DMS53 treated with DMSO at 0.1 percent for 48 hours (cell line): ENCODE results near the gene BTBD9.

ENCODE experiments used
- DNase-seq: peaks from one replicate; lab custom pipeline; 2025; ENCODE audit not compliant: unreplicated experiment; lab: John Stamatoyannopoulos, UW

The BTBD9 gene

DNA sequence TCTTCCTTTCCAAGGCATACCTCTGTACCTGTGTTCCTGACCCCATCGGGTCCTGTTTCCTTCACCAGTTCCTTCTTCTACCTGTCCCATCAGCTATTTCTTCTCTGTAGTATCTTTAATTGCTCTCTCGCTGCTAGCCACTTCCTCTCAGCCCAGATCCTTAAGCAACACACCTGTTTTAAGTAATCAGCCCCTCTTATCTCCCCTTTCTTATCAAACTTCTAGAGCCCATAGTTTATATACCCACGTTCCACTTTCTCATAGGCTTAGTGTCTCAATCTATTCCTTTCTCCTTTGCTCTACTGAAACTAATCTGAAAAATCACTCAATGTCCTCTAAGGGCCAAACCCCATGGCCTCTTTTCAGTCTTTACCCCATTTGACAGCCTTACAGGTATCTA, 239.6 kb downstream of the BTBD9 start:
- no peak for DNase-seq

DNA sequence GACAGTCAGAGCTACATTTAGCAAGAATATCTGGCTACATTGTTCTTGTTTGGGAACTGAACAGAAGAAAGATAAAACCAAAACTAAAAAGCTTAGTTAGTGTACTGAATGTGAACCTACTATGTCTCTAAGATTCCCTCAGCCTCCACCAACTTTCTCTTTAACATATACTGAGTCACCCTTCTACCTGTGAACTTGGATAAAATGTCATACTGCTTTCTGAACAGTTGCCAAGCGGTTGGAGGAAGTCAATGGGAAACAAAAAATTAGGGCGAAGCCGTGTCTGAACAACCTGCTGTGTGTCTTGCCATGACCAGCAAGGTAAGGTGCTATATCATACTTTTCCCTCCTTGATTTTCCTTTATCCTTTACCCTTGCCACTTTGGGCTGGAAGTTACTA, 243.5 kb downstream of the BTBD9 start:
- no peak for DNase-seq

DNA sequence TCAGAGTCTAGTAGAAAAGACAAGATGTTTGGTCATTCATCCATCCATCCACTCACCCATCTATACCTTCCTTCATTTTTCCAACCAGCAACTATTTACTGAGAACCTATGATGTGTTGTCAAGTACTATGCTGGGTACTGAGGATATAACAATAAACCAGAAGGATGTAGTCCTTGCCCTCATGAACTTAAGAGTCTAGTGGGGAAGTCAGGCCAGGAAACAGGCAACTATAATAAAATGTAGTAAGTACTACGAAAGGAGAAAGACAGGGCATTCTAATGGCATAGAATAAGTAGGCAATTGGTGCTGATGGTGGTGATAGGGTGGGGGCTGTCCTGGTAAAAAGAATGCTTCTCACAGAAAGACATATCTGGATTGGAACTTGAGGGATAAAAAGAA, 245.7 kb downstream of the BTBD9 start:
- no peak for DNase-seq

DNA sequence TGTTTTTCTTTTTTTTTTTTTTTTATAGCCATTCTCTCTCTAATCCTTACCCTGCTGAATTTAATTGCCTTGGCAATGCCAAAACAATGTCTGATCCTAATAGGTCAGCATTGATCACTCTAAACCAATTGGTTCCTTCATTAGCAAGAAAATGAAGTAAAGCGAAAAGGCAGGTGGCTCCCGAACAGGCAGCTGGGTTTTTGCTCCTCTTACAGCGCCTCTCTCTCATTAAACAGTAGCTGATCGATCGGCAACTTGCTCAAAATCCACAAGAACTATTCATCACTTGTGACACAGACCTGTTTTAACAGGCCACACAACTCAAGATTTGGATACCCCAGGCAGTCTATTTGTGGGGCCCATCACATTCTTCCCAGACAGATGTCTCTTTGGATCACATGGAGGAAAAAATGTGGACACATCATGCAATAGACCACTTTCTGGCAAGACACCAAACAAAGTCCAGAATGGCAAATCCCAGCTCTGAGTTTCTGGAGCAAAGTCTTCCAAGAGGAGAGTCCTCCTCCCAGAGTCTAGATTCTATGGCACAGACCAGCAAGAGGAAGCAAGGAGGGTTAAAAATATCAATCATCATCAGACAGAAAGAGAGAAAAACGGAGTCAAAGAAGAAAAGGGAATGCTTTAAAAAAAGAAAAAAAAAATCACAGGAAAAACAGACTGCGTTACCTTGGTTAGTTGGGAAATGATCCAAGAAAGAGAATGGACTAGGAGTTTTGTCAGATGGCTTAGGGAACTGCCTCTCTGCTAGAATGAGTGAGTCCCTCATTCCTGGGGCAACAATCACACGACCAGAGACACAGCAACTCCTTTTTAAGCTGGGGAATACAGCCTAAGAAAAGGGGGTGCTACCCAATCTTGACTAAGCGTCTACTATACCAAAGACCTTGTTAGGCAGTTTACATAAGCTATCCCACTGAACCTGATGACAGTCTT, 247.8 kb downstream of the BTBD9 start:
- DNase-seq, result no peak

DNA sequence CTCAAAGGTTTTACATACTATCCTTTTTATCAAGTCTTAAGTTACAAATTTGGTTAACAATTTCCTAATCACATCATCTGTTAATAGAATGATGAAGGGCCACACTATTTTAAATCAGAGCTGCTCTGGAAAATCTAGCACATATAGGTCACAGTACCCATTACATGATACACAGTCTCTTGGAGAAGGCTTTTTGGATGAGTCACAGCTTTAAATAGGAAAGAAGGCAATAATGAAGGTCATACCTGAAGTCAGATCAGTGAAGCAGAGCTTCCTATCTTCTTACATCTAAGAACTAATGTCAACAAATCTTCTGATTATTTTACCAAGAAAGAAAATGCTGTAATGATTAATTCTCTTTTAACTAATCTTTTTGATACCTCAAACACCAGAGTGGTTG, 248.5 kb downstream of the BTBD9 start:
- DNase-seq, result no peak

DNA sequence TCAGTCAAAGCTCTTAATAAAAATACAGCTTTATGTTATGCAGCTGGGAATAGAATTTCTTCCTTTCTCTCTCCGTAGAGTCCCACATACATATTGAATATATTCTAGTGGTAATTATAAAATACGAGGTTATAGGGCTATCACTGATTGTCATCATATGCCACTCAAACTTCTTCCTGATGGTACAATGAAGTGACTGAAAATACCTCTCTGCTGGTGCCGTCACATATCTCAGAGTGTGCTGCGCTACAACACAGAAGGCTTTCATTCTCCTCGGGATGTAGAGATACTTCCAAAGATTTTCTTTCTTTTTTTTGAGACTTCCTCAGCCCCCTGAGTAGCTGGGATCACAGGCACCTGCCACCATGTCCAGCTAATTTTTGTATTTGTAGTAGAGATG, 249.9 kb downstream of the BTBD9 start:
- no peak for DNase-seq

DNA sequence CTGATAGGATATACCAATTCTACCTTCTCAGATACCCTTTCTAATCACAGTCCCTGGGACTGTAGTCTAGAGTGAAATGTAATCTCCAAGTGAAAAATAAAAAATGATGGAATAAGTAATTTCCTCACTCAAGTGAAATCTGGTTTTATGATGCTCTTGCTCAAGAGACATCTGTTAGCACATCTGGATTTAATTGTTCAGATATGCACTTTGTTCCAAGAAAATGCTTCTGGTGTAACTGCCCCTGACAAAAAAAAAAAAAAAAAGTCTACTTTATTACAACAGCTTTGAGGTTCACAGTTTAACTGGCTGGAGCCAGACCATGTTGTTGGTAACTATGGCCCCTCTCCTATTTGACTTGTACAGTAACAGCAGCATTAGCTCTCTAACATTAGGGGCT, 251.8 kb downstream of the BTBD9 start:
- no peak for DNase-seq

DNA sequence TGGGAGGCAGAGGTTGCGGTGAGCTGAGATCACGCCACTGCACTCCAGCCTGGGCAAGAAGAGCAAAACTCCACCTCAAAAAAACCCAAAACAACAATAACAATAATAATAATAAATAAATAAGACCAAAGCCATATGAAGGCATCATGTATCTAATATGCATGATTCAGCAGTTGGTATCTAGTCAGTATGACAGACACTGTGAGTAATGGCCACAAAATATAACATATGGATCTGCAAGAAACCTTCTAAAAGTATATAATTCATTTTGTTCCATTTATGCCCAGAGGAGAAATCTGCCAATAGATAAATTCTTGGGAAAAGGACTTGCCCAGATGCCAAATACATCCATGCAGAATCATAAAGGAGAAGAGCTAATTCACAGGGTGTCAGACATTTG, 252.3 kb downstream of the BTBD9 start:
- DNase-seq, result no peak

DNA sequence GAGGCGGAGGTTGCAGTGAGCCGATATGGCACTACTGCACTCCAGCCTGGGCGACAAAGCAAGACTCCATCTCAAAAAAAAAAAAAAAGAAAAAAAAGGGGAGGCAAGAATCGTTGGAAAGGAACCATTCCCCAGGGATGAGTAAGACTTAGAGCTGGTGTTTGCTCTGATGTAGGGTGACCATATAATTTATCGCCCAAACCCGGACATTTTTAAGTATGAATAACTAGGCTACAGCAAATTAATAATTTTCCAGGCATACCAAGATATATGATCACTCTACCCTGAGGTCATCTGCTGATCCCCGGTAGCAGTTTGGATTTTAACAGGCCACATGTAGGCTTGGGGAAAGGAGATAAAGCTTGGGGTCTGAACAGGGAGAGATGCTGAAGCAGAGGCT, 260.9 kb downstream of the BTBD9 start:
- no peak for DNase-seq

DNA sequence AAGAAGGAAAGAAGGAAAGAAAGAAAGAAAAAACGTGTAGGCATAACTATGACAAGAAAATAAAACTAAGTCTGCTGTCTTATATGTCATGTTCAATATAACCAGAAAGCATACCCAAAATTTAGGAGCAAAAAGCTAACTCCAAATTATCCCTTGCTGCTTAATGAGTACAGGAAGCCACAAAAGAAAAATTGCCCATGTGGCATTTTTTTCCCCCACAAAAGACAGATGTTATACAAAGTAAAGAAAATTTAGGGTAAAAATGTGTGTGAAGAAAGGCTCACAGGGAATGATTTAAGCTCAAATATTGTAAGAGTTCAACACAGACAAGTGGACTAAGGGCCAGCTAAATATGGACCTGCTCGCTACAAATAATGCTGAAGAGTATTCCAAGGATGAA, 263.8 kb downstream of the BTBD9 start:
- no peak for DNase-seq

DNA sequence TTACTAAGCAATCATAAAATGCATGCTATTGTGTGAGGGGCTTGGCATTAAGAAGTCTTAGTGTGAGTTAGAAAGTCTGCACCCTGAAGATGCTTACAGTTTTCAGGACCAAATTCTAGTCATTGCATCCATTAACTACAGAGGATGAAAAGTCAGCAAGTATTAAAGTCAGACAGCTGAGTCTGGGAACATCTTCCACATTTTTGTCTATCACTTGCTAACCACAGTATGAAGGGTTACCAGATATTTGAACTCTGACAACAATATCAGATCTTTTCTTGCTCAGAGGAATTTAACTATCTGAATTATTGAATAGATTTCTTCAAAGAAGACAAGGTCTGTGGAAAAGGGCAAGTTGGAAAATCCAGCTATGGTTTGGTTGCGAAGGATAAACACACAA, 264.4 kb downstream of the BTBD9 start:
- DNase-seq, result no peak

DNA sequence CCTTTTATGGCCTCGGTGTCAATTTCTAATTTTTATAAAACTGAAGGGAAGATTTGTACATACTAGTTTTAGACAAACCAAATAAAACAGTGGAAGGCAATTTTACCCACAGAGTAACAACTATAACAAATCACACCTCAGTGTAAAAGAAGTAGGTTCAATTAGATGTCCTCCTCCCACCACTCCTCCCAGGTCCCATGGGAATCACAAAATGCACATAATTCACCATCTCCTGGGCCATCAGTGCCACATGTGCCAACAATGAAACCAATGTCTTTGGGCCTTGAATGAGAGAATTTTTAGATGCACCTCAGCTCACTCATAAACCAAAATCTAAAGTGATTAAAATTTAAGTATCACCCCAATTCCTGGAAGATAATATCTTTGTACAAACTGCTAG, 267.8 kb downstream of the BTBD9 start:
- DNase-seq, result no peak

DNA sequence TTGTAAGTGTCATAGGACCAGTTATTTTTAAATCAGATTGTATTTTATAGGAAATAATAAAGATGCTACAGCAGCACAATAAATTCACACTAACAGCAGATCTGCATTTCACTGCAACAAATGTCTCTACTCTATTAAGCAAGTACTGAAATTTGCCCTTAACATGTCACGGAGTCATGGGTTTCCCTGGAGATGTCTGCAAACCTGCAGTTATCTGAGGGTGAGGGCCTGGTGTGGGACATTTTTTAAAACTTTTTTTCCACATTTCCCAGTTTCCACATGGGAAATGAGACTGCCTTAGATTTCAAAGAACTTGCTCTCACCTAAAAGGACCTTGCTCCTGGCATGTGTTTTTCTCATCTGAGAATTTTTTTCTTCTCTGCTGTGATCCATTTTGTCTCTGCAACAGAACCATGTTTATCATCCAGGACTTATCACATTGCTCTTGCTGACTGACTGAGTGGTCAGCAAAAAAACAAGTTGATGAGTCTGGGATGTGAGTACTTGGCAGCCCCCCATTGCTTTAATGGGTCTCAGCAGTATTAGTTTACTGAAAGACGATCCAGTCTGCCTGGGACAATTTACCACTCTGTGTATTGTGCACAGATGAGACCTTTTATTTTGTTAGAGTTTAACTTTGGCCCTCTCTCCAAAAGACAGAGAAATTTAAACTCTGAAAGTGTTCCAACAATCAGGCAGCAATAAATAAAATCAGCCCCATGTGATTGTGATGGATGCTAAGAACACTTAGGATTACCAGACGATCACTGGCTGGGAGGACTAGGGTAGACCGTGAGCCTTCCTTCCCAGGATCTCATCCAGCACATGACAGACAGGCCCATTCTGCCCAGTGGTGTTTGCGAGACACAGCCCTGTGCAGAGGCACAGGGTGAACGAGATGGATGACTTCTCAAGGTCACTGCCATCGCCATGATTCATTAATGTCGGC, 268.8 kb downstream of the BTBD9 start:
- no peak for DNase-seq

DNA sequence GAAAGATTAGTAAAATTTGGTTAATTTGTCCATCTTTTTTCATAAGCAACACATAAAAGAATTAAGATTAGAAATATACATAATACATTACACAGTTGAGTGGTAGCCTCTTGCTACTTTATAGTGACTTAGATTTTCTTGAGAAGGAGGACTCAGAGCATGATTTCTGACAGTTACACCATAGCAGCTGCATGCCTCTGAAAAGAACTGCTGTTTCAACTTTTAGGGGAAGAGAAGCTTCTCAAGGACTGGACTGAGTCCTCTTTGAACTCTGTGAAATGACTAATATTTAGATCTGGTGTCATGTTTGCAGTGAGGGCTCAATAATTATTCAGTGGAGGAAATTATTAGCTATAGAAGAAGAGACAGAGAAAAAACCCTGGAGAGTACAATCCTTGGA, 272.5 kb downstream of the BTBD9 start:
- no peak for DNase-seq

DNA sequence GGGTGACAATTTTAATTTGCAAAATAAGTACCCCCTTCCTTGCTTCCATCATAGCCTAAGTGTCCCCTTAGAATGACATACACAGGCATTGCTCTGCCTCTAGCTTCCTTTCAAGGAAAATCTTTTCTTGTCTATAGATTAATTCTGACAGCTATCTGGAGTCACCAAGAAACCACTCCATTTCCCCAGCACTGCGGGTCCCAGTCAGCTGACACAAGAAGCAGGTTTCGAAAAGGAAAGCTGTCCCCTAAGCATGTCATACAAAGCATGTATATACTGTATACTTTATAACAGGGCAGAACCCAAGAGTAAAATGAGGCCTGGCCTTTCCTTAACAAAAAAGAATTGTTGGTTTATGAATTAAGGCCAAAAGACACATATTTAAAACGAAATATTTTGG, 273.5 kb downstream of the BTBD9 start:
- no peak for DNase-seq

DNA sequence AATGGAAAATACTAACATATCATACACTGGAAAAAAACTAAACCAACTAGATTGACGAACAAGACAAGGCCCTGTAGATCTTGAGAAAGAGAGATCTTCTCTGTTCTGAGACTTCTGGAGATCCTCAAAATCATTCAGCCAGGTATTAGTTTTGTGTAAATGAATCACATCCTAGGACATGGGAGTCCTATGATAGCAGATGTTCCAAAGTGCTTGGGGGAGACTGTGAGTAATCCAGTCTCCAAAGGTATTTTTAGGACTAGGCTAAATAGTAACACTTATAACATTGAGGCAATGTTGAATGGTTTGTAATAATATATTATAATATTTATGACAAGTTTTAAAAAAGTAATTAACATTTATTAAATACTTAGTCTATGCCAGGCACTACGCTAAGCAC, 275.0 kb downstream of the BTBD9 start:
- DNase-seq, result no peak

DNA sequence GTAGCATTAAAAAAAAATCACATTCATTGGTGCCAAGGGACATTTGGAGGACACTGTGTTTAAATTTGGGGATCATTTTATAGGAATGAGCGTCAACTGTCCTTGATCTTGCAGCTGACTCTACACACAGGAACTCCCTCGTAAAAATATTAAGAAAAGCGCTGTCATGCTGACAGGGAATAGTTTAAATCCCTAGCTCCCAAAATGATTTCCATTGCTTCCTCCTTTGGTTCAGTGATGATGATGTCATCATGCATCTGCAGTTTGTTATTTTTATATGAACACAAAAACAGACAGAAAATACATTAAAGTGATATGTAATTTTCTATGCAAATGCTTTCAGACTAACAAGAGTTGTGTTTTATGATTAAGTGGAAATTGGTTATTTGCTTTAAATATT, 275.6 kb downstream of the BTBD9 start:
- no peak for DNase-seq

DNA sequence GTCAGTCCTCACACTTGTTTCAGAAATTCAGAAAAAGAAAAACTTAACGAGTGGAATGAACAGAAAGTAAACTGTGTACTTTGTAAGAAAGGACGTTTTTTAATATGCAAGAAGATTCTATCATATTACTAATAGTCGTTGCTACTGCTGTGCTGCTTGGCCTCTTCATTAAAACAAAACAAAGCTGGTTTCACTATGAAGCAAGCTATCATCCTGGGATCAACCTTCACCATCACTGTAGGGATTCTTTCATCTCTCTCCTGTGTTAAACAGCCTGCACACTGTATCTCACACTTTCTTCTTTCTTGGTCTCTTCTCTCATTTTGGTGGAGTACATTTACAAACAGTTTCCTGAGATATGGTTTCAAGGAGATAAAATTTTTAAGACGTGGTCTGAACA, 284.2 kb downstream of the BTBD9 start:
- DNase-seq, result no peak

DNA sequence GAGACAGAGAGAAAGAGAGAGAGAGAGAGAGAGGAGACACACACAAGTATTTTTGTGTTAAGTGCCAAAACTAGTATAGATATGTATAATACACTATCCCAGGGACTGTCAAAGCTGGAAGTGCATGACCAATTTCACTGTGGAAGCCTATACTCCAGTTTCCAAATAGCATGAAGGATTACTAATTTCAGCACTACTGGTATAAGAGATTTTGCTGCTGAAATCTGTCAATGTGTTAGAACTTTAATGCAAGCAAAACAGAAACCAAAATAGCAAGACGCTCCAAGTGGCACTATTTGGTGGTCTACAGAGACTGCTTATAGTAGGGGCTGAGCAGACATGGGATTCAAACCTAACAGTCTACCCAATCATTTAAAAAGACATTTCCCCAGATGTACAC, 284.8 kb downstream of the BTBD9 start:
- DNase-seq, result no peak

DNA sequence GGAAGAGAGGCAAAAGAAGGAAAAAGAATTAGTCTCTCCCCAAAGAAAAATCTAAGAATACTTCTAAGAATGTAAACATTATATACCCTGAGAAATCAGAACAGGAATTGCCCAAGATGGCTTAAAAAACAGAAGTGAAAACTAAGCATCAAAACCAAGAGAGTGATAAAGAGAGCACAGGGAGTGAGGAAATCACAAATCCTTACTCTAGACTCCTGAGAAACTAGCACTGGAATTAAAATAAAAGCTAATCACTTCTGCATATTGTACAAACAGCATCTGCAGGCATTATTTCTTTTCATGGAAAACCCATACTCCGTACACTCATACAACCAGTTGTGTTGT, 285.7 kb downstream of the BTBD9 start:
- no peak for DNase-seq

DNA sequence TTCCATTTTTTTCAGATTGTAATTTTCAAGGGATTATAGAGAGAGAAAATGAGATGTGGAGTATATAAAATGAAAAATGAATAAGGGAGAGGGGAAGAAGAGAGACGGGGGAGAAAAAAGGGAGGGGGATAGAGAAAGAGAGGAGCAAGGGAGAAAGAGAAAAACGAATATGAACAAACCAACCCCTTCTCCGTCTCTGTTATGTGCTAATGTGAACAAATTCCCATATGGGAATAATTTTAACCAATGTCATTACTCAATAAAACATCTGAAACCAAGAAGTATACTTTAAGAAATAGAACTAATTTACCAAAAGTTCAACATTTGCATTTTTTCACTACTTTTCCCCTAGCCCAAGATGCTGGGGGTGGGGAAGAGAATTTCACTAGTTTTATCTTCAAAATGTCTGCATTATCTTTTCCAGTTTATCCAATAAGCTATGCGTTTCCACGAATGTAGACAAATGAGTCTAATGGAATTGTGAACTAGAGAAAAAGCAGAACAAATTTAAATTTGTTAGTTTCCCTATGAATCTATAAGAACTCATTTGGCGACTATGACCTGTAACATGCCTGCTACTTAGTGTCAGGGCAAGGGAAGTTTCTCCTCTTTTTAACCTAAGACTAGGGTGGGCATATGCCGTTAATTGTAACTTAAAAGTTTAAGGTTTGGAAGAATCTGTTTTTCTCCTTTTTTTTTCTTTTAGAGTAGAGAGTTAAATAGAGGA, 286.3 kb downstream of the BTBD9 start:
- DNase-seq, result no peak
